ENCODE measurements around the gene RHOF.

The RHOF gene, protein sequence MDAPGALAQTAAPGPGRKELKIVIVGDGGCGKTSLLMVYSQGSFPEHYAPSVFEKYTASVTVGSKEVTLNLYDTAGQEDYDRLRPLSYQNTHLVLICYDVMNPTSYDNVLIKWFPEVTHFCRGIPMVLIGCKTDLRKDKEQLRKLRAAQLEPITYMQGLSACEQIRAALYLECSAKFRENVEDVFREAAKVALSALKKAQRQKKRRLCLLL

DNA sequence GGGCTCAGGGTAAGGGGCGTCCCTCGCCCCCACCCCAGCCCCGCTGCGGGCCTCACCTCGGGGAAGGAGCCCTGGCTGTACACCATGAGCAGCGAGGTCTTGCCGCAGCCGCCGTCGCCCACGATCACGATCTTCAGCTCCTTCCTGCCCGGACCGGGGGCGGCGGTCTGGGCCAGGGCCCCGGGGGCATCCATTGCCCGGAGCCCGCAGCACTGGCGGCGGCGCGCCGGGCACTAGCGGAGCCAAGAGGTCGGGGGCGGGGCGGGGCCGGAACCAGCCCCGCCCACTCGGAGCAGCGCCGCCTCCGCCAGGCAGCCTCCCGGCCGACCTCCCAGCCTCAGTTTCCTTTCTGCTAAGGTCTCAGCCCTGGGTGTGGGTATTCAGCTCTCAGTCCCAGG, at the start of gene RHOF:
RHOF (minus strand) TSS at position 249 of the 398 bp plus-strand sequence; CDS start at position 194, 55 bp downstream.
- DNase-seq (ENCODE audit: low read depth in 2 of 2), result no peak

DNA sequence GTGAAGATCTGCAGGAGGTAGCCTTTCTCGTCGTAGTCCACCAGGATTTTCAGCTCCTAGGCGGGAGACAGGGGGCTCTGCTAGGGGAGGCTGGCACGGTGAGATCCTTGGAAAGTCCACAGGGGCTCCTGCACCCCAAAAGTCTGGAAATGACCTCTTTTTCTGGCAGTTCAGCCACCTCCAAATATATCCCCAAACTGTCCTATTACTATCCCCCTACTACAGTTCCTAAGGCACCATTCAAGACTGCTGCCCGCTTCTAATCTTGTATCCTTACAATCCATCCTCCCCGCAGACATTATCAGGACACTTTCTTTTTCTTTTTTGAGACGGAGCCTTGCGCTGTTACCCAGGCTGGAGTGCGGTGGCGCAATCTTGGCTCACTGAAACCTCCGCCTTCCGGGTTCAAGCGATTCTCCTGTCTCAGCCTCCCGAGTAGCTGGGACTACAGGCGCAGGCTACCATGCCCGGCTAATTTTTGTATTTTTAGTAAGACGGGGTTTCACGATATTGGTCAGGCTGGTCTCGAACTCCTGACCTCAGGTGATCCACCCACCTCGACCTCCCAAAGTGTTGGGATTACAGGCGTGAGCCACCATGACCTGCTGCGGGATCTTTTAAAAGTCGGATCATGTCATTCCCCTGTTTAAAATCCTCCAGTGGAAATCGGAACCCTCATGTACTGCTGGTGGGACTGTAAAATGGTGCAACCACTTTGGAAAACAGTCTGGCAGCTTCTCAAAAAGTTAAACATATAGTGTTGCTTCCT, 46.7 kb upstream of the RHOF start:
- no peak for DNase-seq (ENCODE audit: low read depth in 2 of 2)

DNA sequence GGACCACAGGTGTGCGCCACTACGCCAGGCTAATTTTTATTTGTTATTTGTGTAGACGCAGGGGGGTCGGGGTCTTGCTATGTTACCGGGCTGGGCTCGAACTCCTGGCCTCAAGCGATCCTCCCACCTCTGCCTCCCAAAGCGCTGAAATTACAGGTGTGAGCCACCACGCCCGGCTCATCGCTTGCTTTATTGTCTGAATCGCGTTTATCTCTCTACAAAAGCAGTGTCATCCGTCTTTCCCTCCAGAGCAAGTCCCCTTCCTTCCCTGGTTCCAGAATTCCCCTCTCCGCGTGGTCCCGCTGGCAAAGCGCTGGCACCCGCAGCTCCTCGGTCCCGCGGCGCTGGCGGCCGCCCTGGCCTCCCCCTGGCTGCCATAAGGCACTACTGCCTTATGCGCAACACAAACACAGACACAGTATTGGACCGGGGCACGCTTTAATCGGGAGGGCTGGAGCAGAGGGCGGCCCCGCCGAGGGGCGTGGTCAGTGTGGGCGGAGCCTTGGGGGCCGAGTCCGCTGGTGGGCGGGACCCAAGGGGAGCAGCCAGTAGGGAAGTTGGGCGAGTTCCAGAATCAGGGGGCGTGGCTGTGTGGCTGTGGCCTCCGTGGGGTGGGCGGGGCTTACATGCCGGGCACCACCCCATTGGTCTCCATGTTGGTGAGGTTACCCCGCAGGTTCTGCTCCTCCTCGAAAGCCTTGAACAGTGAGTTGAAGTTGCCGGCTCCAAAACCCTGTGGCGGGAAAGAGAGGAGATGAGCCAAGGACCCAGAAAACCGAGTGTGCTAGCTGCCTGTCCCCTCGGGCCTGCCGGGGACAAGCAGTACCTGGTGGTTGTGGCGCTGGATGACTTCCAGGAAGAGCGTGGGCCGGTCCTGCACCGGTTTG, 45.9 kb upstream of the RHOF start:
- DNase-seq (ENCODE audit: low read depth in 2 of 2), result peak; percentile 100

DNA sequence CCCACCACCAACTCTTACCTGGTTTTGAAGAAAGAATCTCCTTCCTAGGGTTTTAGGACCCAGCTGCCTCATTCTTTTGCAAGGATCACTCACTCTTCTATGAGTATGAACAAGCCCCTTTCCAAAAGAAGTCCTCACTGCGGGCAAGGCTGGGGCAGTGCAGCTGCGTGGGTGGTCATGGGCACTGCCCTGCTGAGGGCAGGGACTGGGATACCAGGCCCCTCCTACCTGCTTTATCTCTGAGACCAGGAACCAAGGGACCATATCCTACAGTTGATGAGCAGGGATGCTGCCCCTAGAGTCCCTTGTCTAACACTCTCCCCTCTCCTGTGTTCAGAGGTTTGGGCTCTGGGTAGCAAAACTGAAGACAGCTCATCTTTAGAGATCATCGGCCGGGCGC, 44.6 kb upstream of the RHOF start:
- no peak for DNase-seq (ENCODE audit: low read depth in 2 of 2)

DNA sequence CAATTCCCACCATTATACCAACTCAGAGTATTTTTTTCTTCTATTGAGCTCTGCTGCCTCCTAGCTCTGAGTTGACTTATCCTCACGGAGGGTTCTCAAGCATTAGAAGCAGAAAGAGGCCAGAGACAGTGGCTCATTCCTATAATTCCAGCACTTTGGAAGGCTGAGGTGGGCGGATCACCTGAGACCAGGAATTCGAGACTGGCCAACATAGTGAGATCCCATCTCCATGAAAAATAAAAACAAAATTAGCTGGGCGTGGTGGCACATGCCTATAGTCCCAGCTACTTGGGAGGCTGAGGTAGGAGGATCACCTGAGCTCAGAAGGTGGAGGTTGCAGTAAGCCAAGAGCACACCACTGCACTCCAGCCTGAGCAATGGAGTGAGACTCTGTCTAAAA, 44.2 kb upstream of the RHOF start:
- no peak for DNase-seq (ENCODE audit: low read depth in 2 of 2)

DNA sequence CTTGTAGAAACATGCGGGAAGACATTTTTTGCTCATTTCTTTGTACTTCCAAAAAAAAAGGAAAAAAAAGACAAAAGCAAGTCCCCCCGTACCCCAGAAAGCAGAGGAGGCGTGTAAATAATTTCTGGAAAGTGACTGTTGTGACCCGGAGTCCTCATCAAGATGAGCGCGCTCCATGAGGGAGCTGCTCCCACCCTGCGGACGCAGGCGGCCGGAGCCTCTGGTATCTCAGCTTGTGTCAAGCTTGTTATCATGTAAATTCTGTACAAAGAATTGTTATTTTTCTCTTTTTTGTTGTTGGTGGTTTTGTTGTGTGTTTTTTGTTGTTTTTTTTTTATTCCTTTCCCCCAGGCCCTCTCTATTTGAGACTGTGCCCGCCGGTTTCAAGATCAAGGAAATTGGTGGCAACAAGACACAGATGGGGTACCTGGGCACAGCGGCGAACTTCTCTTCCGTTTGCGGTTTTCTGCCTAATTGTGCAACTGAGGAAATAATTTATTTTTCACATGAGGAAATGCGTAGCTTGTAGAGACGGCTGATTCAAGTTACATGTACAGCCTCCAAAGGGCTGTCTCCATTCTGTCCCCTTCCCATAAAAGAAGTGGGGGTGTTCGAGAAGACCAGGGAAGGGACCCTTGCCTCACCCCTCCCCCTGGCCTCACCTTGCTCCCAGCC, 38.2 kb upstream of the RHOF start:
- DNase-seq (ENCODE audit: low read depth in 2 of 2), result no peak

DNA sequence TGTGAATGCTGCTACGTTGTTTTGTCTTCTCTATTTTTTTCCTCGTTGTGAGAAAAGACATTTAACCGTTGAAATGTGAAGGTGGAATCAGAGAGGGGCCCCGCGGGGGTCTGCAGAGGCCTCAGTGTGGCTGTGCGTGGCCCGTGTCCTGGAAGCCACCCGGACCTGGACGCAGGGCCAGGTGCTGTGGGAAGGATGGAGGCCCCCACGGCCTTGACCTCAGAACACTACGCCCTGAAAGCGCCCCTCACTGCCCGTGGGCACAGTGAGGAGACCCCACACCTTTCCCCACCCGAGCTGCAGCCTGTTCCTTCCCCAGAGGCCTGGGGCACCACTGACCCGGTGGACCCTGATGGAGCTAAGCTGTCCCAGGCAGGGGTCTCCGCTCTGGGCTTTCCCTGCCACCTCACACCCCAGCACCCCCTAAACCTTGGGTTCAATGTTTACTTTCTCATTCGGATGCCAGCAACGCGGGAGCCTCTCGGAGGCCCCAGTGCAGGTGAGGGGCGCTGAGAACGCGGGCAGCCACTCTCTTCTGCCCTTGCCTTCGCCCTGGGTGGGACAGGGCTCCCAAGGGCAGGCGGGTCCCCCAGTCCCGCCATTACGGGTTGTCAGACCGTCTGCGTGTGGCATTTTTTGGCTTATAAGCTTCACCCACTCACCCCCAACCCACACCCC, 37.2 kb upstream of the RHOF start:
- DNase-seq (ENCODE audit: low read depth in 2 of 2), result no peak

DNA sequence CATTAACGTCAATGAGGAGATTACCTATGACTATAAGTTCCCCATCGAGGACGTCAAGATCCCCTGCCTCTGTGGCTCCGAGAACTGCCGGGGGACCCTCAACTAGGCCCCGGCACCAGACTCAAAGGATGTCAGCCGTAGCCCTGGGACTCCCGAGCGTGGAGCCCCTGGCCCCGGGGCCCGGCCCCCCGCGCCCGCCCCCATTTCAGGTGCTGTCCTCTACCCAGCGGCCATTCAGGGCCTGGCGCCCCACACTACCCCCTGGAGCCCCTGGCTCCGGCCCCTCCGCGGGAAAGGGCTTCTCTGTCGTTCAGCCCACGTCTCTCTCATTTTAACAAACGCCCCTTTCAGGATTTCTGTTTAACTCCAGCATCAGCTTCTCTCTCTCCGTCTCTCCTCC, 36.6 kb upstream of the RHOF start:
- no peak for DNase-seq (ENCODE audit: low read depth in 2 of 2)

DNA sequence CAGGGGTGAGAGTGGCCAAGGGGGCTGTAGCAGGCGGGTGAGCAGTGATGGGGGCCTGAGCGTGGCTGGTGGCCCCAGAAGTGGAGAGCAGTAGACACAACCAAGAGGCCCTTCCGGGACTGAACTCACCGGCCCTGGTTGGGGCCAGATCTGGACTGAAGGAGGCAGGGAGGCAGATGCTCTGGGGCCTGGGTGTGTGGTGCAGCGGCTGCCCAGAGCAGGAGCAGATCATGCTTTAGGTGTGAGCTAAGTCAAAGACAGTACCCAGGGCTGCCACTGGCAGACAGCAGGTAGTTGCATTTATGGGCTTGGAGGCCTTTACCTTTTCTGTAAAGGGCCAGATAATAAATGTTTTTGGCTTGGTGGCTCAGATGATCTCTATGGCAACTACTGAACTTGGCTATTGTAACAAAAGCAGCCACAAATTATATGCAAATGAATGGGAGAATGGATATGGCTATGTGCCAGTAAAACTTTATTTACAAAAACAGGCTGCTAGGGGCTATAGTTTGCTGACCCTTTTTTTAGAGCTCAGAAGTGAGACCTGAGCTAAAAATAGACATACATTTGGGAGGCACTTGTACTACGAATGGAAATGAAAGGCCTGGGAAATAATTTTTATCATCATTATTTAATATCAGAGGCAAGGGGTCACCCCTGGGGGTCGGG, 35.9 kb upstream of the RHOF start:
- no peak for DNase-seq (ENCODE audit: low read depth in 2 of 2)

DNA sequence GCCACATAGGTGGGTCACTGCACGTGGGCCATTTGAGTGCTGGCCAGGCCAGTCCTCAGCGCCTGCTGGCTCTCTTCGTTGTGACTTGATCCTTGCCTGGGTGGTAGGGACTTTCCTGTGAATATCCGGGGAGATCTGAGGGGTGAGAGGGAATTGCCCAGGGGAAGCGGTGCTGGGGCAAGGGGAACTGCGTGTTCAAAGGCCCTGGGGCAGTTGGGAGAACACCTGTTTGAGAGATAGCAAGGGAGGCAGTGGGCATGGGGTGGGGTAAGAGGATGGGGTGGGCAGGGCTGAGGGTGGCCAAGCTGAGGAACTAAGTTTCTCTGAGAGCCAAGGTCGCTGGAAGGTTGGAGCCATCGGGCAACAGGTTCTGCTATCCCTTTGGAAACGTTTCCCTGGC, 35.3 kb upstream of the RHOF start:
- DNase-seq (ENCODE audit: low read depth in 2 of 2), result no peak

DNA sequence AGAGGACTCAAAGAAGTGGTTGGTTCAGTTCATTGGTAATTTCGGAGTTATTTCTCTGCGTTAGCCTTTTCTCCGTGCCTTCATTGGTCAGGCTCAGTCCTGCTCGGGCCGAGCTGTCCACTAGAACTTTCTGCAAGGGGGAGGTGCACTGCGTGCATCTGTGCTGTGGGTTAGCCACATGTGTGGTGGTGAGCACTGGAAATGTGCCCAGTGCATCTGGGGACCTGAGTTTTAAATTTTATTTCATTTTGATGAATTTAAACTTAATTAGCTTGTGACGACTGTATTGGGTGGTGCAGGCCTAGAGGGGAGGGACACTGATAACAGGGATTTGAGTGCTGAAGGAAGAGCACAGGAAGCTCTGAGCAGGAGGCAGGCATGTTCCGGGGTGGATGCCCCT, 34.8 kb upstream of the RHOF start:
- no peak for DNase-seq (ENCODE audit: low read depth in 2 of 2)

DNA sequence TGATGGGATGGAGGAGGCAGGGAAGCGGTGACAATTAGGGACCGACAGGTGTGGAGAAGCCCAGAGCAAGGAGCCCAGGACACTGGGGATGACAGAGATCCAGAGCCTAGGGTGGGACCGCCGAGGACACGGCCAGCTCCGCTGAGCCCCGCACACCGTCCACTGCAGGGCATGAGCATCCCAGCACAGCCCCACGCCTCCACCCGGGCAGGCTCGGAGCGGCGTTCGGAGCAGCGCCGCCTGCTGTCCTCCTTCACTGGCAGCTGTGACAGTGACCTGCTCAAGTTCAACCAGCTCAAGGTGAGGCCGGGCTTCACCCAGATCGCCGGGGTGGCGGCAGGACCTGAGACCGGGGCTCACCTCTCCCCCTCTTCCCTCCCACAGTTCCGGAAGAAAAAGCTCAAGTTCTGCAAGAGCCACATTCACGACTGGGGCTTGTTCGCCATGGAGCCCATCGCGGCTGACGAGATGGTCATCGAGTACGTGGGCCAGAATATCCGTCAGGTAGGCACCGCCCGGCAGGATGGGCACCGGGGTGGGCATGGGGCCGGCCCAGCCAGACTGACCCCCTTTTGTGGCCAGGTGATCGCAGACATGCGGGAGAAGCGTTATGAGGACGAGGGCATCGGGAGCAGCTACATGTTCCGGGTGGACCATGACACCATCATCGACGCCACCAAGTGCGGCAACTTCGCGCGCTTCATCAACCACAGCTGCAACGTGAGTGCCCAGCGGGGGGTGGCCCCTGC, 34.0 kb upstream of the RHOF start:
- DNase-seq (ENCODE audit: low read depth in 2 of 2), result no peak

DNA sequence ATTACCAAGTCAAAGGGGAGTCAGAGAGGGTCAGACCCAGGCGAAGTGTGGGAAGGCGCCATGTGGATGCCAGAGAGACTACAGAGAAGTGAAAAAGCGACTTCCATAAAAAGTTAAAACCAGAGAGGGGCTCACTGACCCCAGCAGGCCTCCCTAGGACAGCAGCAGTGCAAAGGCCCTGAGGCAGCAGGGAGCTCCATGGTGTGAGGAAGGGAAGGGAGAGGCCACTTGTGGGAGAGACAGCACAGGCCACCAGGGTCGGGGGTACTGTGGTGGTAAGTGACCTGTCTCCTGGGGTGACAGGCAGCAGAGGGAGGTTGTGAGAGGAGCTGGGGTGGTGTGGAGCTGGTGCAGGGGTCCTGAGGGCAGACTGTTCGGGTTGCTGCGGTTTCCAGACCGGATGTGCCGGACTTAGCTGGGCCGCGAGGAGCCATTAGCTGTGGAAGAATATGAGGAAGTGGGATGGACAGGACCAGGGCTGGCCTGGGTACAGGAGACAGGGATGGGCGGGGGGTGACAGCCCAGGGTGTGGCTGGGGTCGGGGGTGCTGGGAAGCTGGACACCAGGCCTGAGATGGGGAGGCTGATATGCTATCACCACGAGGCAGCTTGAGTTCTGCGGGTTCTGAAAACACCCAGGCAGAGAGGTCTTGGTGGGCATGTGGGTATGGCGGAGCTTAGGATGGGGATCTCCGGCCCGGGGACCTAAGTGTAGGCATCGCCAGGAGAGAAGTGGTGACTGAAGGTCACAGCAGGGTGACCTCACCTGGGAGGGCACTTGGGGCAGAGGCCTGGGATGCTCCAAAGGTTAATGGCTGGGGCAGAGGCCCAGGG, 33.0 kb upstream of the RHOF start:
- no peak for DNase-seq (ENCODE audit: low read depth in 2 of 2)

DNA sequence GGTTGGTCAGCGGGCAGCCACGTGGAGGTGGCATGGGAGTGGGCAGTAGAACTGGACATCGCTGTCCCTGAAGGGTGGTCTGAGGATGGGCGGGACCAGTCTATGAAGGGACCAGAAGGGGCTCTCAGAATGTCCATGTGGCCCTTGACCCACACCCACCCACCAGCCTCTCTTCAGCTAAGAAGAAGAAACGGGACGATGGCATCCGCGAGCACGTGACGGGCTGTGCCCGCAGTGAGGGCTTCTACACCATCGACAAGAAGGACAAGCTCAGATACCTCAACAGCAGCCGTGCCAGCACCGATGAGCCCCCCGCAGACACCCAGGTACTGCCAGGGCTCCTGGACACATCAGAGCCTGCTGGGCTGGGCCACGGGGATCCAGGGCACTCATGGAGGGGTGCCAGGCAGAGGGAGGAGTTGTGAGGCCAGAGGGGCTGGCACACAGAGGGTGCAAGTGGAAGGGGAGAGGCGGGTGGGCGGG, 31.6 kb upstream of the RHOF start:
- DNase-seq (ENCODE audit: low read depth in 2 of 2), result no peak

DNA sequence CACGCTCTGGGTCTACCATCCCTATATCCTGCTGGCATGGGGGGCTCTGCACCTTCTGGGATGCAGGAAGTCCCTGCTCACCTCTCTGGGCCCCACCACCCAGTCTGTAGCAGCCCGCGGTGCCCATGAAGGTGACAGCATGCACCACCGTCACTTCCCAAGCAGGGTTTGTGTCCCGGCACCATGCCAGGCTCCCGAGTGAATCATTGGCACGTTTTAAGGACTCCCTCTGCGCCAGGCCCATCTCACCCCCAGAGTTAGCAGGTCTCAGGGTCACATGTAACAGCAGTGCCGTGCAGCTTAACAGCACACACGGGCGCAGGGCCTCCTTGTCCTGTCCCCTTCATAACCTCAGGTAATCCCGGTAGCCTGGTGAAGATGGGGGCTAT, 30.2 kb upstream of the RHOF start:
- no peak for DNase-seq (ENCODE audit: low read depth in 2 of 2)

DNA sequence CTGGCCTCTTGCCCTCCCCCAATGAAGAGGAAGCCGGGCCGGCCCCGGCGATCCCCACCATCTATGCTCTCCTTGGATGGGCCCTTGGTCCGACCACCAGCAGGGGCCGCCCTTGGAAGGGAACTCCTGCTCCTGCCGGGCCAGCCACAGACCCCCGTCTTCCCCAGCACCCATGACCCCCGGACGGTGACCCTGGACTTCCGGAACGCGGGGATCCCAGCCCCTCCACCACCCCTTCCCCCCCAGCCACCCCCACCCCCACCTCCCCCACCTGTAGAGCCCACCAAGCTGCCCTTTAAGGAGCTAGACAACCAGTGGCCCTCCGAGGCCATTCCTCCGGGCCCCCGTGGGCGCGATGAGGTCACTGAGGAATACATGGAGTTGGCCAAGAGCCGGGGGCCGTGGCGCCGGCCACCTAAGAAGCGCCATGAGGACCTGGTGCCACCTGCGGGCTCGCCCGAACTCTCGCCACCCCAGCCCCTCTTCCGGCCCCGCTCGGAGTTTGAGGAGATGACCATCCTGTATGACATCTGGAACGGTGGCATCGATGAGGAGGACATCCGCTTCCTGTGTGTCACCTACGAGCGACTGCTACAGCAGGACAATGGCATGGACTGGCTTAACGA, 29.7 kb upstream of the RHOF start:
- no peak for DNase-seq (ENCODE audit: low read depth in 2 of 2)

DNA sequence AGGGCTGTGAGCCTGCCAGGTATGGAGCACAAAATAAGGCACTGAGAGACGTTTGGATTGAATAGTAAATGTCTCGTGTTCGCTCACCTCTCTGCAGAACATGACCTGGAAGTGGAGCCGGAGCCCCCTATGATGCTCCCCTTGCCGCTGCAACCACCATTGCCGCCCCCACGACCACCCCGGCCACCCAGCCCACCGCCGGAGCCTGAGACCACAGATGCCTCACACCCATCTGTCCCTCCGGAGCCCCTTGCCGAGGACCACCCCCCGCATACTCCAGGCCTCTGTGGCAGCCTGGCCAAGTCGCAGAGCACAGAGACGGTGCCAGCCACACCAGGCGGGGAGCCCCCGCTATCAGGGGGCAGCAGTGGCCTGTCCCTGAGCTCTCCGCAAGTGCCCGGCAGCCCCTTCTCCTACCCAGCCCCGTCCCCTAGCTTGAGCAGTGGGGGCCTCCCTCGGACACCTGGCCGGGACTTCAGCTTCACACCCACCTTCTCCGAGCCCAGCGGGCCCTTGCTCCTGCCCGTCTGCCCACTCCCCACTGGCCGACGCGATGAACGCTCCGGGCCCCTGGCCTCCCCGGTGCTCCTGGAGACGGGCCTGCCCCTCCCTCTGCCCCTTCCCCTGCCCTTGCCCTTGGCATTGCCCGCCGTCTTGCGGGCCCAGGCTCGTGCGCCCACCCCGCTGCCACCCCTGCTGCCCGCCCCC, 29.1 kb upstream of the RHOF start:
- no peak for DNase-seq (ENCODE audit: low read depth in 2 of 2)

DNA sequence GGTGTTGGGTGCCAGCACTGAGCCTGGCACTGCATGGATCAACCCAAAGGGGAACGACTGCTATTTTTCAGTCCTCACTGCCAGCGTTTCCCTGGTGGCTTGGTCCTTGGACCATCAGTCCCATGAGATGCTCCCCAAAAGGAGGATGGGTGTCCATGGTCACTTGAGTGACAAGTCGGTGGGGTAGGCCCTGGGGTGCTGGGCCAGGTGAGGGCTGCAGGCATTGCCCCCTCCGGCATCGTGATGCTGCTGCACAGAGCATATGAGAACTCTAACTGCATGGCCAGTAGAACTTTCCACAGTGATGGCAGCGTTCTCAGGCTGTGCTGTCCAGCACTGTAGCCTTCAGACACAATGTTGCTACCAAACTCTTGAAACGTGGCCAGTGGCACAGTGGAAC, 26.6 kb upstream of the RHOF start:
- DNase-seq (ENCODE audit: low read depth in 2 of 2), result no peak
